C1 segment of cervical spinal cord (tissue), 14 donors: ENCODE data around the gene JUP.
A peak's percentile ranks its signal among the peaks of the same experiment; 100 is the strongest.

Experiments used
- DNase-seq, 14 donors: peaks; one replicate each; lab custom pipeline; 2025; lab: John Stamatoyannopoulos, UW

Gene JUP

DNA sequence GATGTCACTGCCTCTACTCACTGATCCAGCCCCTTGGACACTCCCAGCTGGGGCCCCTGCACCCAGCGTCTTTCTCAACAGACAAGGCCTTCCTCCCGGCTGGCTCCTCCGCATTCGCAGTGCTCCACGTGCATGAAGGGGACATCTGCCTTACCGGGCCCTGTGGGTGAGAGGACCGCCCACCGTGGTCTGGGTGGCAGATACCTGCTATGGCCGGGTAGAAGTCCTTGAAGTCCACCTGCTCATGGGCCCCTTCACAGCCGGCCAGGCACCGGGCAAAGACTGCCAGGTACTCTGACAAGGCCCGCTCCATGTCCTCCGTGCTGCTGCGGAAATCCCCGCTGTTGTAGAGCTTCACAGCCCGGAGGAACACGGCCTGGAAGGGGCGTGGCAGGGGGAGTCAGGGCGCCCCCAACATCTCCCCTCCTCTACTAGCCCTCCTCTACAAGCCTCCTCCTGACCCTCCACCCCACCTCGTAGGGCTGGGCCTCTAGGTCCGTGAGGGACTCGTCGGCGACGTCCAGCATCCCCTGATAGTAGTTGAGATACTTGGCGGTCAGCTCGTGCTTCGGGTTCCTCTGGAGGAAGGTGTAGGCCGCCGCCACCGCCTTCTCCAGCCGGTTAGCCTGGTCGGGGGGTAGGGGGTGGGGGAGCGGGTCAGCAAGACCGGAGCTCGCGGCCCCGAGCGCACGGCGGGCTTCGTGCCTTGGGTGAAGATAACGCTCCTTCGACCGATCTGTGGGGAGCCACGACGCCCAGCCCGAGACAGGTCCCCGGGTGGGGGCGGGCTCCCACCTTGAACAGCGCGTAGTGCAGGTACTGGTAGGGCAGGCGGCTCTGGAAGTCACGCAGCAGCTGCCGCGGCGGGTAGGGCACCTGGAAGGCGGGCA is 24.4 kb upstream of the JUP start:
- DNase-seq: peak in 1 of 14 donors; percentile 41

DNA sequence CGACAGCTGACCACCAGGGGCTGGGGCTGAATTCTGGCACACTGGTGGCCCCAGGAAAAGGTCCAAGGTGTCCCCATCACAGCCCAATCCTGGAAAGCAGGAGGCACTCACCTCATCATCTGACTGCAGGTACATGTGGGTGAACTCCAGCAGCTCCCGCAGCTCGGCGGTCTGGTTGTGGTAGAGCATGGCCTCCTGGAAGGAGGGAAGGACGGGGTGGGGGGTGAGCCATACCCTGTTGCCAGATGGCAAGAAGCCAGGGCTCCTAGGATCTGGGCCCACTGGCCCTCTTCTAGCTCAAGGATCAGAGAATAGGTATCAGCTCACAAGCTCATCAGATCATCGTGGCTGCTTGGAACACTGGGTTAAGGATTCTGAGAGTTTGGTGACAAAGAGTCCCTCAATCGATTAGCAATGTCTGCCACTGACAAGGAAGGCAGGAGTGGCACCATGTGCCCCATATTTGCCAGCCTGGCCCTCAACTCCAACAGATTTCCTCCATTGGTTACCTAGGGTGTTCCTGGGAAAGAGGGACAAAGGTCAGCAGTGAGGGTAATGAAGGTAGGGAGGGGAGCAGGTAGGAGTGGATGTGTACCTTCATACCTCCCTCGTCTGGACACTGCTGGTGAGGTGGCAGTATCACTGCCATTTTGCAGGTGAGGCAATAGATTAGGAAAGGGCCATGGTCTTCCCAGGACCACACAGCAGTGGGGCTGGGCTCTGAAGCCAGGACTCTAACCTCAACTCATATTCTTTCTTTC is 20.4 kb upstream of the JUP start:
- DNase-seq: no peak

DNA sequence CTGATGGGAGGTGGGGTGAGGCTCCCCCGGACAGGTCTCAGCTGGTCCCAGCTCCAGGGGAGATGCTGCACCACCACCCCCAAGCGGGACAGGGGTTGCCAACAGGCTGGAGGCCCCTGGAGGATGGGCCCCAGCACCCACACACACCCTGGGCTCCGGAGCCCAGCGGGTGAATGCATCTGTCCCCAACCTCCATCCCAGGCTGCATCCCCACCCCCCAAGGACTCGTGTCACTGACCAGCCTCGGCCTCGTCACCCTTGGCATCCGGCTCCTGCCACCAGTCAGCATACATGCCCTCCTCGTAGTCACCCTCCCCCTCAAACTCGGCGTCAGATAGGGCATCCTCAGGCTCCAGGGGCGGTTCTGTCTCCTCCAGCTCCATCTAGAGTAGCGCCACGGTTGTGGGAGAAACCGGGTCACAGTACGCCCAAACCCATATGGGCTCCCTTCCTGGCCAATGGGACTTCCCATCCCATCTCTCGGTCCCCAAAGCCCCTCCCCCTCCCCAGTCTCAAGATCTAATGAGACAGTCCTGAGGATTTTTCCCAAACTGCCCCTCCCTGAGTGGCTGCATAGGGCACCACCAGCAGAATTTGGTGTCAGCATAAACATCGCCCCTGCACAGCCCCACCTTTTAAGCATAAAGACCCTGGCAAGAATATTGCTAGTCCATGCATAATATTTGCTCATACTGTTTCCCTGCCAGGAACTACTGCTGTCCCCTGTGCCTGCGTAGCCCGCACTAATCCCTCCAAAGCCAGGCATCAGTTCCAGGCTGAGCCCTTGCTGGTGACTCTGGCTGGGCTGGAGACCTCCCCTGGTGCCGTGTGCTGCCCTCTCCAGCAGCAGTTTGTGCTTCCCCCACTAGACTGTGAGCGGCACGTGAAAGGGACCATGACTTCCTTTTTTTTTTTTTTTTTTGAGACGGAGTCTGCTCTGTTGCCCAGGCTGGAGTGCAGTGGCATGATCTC is 16.8 kb upstream of the JUP start:
- peak in 1 of 14 donors; percentile 22 for DNase-seq

DNA sequence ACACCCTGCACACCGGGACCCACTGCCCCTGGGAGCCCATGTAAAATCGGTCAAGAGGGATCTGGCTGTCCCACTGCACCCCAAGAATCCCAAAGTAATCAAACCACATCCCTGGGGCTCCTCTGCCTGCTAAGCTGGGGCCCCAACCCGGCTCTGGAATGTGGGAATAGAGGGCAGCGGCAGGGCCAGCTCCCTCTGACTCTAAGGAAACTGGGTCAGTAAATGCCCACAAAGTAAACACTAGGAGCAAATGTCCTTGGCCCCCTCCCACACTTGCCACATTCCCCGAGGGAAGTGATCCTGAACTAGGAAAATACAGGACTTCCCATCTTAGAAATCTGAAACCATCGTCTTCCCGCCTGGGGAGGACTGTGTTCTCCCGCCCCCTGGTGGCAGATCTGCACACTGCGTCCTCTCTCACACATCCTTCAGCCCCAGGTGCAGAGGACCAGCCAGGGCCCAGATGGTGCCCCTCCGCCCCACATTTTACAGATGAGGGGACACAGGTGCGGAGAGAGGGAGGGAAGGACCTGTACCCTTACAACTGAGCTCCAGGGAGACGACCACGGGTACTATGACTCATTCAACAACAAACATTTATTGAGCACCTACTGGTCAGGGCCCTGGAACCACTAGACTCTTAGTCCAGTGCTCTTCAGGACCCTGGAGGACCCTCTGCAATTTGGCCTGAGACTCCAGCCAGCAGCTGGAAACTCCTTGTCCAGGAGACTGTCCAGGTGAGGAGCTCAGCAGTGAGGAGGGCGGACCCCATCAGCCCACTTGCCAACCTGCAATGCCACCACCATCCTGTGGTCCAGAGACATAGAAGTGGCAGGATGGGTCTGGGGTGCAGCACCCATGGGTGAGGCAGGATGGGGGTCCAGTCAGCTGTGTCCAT is 15.1 kb upstream of the JUP start:
- DNase-seq: peak in 12 of 14 donors; percentile 13 to 80 (median 52)

DNA sequence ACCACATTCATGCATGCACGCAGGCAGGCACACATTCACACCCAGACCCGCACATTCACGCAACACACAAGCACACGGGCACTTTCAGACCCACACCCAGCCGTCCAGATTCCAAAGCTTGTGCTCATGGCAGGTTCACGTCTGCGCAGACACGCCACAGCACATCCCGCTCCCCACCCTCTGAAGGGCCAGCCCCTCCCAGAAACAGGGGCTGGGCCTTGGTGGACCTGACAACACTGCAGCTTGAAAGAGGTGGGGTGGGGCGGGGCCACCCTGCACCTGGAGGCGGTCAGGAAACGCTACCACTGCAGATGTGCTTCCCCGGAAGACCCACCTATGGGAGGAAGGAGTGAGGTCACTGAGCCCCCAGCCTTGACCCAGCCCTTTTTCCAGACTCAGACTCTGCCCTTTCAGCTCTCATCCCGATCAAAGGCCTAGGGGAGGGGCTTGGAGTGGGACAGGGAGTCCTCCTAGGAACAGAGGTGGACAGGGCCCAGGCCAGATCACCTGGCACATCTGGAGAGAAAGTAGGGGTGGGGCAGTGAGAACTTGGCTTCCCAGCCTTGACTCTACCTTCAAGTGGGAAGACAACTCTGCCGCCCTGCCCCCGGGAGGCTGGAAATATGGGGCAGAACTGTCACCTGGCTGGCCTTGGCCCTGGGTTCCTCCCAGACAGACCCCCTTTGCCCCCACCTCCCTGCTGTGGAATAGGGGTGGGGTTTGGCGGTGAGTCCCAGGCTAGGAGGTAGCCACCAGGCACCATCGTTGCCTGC is 14.3 kb upstream of the JUP start:
- no peak for DNase-seq

DNA sequence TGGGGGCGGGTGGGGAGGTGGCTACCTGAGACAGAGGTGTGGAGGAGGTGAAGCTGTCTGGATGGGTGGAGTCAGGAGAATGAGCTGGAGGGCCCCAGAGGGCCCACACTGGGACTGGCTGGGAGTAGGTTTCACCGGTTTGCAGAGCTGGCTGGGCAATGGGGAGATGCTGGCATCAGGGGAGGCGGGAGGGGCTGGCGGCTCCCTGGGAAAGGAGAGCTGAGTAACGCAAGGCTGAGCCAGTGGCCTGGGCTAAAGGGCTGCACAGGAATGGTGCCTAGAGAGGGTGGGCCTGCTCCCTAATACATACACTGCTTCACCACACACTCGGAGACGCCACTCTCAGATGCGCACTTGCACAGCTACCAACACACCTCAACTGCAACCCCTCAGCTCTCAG is 12.9 kb upstream of the JUP start:
- no peak for DNase-seq

DNA sequence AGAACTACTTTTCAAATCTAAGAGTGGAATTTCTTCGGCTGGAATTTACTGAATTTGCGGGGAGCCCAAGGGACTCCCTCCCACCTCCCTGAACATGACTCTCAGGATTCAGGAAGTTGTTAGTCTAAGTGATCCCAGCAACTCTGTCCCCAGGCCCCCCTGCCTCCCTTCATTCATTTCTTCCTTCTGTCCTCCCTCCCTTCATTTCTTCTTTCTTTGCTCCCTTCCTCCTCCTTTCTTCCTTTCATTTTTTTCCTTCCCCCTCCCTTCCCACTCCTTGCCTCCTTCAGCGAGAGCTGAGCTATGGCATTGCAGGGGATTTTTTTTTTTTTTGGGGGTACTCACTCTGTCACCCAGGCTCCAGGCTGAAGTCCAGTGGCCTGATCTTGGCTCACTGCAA is 10.9 kb upstream of the JUP start:
- no peak for DNase-seq

DNA sequence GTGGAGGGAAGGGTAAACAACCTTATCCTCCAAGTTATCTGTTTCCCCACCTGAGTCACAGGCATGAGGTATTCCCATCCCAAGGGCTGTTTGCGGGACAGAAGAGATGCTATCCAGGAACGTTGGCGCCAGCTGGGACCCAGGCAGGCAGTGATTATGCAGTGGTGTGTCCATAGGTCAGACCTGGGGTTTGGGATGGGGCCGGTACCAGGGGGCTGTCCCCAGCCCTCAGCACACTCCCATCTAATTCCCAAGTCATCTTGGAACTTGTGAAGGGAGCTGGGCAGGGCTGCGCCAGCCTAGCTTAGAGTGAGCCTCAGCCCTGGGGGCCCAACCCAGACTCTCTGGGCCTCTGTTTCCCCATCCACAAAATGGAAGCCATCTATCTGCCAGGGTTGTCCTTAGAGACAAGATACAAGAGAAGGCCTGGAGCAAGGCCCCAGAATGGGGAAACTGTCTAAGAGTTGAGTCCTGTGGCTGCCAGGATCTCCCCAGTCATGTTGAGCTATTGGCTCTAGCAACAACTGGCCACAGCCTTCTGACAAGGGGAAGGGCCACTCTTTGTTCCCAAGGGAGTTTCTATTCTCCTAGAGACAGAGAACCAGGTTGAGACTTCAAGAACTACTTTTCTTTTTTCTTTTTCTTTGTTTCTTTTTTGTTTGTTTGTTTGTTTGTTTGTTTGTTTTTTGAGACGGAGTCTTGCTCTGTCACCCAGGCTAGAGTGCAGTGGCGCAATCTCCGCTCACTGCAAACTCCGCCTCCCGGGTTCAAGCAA is 9.8 kb upstream of the JUP start:
- no peak for DNase-seq

DNA sequence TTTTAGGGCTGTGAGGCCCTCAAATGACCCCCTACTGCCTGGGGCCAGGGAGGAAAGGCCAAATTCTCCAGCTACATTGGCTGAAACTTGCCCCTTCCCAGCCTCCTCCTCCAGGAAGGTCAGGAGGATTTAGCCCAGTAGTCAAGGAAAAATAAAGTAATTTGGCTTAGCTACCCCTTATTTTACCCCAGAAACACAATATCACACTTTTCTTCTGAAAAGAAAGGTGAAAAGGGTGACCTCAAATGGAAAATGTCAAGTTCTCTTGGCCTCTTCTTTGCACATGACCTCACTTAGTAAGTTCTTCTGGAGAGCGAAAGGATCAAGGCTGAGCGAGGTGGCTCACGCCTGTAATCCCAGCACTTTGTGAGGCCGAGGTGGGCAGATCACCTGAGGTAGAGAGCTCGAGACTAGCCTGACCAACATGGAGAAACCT is 8.0 kb upstream of the JUP start:
- no peak for DNase-seq

DNA sequence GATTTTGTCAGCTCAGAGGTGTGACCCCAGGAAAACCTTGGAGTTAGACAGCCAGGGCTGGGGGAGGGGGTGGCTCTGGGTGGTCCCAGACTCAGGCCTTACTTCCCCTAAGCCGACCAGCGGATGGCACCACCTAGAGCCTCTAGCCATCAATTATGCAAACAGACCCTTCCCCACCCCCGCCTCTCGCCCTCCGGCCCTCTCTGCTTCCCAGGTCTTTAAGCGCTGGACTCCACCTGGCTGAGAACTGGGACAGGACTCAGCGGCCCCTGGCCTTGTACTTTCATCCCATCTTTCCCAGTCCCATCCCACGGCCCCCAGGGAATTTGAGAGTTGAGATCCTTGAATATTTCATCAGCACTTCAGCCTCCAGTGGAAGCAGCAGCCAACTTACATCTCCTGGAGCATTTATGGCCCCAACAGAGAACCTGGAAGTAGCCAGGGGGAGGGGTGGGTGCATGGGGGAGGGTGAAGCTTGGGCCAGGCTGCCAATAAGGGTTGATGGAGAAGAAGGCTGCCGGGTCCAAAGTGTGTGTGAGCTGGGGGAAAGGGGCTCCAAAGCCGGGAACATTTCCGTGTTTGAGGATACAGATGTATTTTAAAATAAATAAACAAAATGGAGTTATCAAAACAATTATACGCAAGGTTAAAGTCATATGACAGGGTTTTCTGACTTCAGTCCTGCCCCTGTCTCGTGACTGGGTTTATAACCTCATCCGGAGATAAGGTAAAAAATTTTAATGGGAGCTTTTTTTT is 7.5 kb upstream of the JUP start:
- no peak for DNase-seq

DNA sequence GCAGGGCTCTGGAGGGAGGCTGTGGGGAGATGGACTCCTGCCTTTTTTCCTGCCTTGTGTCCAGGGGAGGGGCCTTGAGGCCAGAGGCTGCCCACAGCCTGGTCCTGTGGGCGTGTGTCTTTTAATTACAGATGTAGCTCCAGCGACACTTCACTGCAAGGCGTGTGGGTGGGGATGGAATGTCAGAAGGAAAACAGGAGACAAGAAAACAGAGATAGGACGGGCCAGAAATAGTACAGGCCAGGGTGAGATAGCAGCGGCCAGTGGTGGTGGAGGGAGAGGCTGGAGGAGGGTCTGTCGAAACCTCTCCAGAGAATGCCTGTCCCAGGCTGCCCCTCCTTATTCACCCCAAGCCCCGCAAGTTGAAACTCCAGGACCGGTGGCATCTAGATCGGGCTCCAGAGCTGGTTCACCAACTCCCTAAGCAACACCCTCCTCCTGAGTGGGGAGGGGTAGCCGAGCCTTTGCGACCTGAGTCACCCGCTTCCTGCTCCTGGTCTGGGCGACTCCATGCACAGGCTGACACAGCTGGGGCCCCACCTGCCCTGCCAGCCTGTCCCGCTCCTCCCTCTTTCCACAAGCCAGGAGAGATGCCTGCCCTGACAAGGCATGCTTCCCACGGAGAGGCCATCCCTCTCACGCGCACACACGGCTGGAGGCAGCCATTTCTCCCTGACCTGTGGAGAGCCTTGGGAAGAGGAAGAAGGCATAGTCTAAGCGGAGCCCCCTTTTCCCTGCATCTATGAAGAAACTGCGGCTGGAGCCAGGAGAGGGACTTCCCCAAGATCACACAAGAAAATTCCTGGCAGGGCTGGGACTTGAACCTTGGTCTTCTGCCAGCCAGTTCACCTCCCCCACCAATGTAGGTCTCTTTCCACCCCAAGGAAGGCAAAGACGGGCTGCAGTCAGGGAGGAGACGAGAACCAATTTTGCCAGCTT is 6.6 kb upstream of the JUP start:
- DNase-seq: no peak

DNA sequence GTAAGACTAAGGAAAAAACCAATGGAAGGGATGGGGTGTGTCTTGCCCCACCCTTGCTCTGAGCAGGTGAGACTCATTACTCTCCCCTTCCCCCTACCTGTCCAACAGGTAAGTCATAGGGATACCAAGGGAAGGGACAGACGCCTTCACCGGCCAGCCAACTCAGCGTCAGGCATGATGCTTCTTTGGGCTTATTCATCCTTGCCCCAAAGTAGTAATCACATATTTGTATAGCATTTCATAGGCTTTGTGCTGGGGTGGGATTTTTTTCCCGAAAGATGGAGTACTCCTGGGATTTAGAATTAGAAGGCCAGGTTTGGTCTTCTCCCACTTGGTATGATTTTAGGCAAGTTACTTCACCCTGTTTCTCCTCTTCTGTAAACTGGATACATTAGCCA is 509 bp upstream of the JUP start:
- no peak for DNase-seq

DNA sequence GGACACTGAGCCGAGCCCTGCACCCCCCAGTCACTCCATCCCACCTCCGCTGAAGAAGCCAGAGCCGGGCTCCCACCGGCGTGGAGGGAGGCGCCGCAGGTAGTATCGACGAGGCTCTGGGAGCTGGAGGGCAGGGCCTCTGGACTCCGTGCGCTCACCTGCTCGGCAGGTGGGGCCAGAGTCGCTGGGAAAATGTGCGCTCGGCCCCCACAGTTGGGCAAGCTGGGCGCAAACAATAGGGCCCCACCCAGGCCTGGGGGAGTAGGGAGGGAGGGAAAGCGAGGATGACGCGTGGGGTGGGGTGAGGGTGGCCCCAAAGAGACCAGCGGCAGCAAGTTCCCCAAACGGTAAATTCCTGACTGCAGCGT is 668 bp downstream of the JUP start:
- DNase-seq: peak in 2 of 14 donors; percentile 12 to 17

DNA sequence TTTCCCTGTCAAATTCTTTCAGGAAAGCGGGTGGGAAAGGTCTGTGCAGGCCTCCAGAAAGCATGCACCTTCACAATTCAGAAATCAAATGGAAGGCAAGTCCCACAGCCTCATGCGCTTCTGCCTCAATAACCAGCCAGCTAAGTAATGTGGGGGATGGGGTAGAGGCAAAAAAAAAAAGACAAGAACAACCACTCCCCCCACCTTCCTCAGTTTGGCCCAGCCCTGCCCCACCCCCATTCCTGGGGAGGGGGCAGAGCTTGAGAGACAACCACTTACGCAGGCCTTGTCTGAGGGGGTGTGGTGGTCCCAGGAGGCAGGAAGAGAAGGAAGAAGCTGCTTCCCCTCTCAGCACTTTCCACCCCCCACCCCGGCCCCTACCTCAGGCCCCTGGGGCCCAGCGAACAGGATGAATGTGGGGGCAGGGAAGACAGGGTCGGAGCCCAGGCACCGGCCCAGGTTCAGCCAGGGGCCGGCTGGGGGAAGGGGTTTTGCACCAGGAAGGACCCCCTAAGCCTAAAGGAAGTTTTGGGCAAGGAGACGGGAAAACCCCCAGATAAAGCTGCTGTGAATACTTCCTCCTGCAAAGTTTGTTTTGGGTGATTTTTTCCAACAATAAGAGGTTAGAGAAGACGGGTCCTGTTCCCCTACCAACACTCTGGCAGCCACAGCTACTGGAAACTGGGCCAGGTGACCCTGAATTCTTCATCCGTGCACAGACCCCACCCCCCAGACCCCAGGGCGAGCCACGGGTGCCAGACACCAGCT is 1.2 kb downstream of the JUP start:
- DNase-seq: no peak

DNA sequence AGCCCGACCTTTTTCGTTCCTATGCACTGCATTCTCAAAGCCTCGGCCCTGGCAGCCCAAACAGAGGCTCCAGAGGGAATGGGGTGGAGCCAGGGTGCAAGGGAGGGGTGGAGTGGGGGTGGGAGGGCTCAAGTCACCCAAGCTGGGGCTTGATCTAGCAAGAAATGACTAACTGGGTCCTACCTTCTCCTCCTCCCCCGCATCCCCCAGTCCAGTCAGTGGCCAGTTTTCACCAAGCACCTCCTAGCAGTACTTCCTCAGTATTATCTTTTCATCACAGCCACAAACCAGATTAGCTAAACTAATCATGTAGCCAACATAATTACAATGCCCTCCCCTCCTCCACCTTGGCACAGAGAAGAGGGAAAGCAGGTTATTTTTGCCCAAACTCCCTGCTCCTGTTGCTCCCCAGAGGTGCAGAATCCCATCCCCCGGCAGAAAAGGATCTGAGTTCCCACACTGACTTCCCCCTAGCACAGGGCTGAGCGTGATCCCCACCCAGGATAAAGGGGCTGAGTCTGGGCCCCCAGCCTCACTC is 2.2 kb downstream of the JUP start:
- DNase-seq: peak in 1 of 14 donors; percentile 8

DNA sequence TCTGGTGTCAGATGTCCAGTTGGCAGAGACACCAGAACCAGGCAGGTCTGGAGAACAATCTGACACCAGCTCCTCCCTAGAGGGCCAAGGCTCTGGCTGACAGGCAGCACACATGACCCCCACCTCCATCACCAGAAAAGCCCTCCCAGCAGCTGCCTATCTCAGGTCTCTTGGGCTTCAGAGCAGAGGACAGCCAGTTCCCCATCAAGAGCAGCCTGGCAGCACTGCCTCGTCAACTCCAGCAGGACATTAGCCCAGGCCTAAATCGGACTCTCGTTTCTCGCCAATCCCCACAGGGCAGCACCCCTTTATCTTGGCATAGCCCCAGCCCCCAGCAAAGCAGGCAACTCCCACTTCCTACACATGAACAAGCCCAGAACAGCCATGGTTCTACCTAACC is 4.4 kb downstream of the JUP start:
- peak in 1 of 14 donors; percentile 44 for DNase-seq
